RWPE2 (cell line): ENCODE results near the gene TMEM187.

ENCODE experiments used
- ATAC-seq: fragments of 200-7000 bp; cut with Tn5 transposase; 3 replicates; pipeline ENCODE4 v1.9.1; 2021; ENCODE audit warnings: low read depth
- DNase-seq: peaks from one replicate; pipeline ENCODE4 v3.0.0-alpha.2; 2020; ENCODE audit warnings: low spot score
- H3K27ac ChIP-seq: fragments of 450-650 bp; 2 replicates; pipeline ENCODE4 v1.5.1; 2017; ENCODE audit warnings: mild to moderate bottlenecking; ENCODE audit not compliant: poor library complexity, severe bottlenecking
- H3K27me3 ChIP-seq: fragments of 250-450 bp; sonication (Bioruptor Pico); 2 replicates; pipeline ENCODE4 v1.5.1; 2021; ENCODE audit warnings: mild to moderate bottlenecking, moderate library complexity; ENCODE audit not compliant: insufficient read depth, poor library complexity, severe bottlenecking
- H3K36me3 ChIP-seq: fragments of 250-450 bp; sonication (Bioruptor Pico); 2 replicates; pipeline ENCODE4 v1.5.1; 2020; ENCODE audit warnings: low read depth, mild to moderate bottlenecking, moderate library complexity
- H3K4me1 ChIP-seq: fragments of 250-450 bp; sonication (Bioruptor Pico); 2 replicates; pipeline ENCODE4 v1.5.1; 2021; ENCODE audit warnings: mild to moderate bottlenecking, moderate library complexity; ENCODE audit not compliant: insufficient read depth, poor library complexity, severe bottlenecking
- H3K4me3 ChIP-seq: fragments of 250-450 bp; sonication (Bioruptor Pico); 2 replicates; pipeline ENCODE4 v1.5.1; 2021; ENCODE audit warnings: mild to moderate bottlenecking, moderate library complexity; ENCODE audit not compliant: severe bottlenecking
- H3K9me3 ChIP-seq: fragments of 250-450 bp; sonication (Bioruptor Pico); 2 replicates; pipeline ENCODE4 v1.5.1; 2021; ENCODE audit warnings: mild to moderate bottlenecking, moderate library complexity; ENCODE audit not compliant: severe bottlenecking
- CTCF ChIP-seq: fragments of 450-650 bp; IDR thresholded peaks from one replicate; pipeline ENCODE4 v1.5.1; 2017; ENCODE audit warnings: mild to moderate bottlenecking, moderate library complexity; ENCODE audit not compliant: poor library complexity, severe bottlenecking

TMEM187 gene

GRCh38 chrX:153995504-153995903, 22.9 kb downstream of the TMEM187 start:
- H3K27me3 ChIP-seq, result no peaks in the 10 kb centered on the region
- H3K9me3 ChIP-seq, result no peaks in the 10 kb centered on the region
- DNase-seq, result no peak
- no peaks in the 10 kb centered on the region for H3K36me3 ChIP-seq
- ATAC-seq, result no peak
- no peak for TF ChIP-seq CTCF
- H3K4me3 ChIP-seq, result no peak overlapping the region
- no peak overlapping the region for H3K27ac ChIP-seq
- no peaks in the 10 kb centered on the region for H3K4me1 ChIP-seq

- Histone ChIP-seq H3K27me3 (no peaks in the 10 kb centered on the region), H3K4me1 (no peaks in the 10 kb centered on the region), H3K36me3 (no peaks in the 10 kb centered on the region), H3K4me3 (no peak overlapping the region), H3K27ac (no peak overlapping the region), H3K9me3 (no peaks in the 10 kb centered on the region)
- TF ChIP-seq CTCF, result no peak
- DNase-seq (no peak), ATAC-seq (peak; percentile 42)
Observed at GRCh38 chrX:153999359-154000037, 26.9 kb downstream of the TMEM187 start.

GRCh38 chrX:154000051-154000450, 27.5 kb downstream of the TMEM187 start:
- H3K27ac ChIP-seq, result no peak overlapping the region
- no peaks in the 10 kb centered on the region for H3K4me1 ChIP-seq
- H3K36me3 ChIP-seq, result no peaks in the 10 kb centered on the region
- DNase-seq (no peak), ATAC-seq (peak; percentile 81)
- no peaks in the 10 kb centered on the region for H3K27me3 ChIP-seq
- no peak overlapping the region for H3K4me3 ChIP-seq
- H3K9me3 ChIP-seq, result no peaks in the 10 kb centered on the region
- TF ChIP-seq CTCF, result no peak

- H3K9me3 ChIP-seq, result no peaks in the 10 kb centered on the region
- ATAC-seq (no peak), DNase-seq (no peak)
- no peaks in the 10 kb centered on the region for H3K27me3 ChIP-seq
- H3K4me1 ChIP-seq, result no peaks in the 10 kb centered on the region
- H3K4me3 ChIP-seq, result no peak overlapping the region
- no peak for TF ChIP-seq CTCF
- no peak overlapping the region for H3K27ac ChIP-seq
- no peaks in the 10 kb centered on the region for H3K36me3 ChIP-seq
Observed at GRCh38 chrX:154002215-154002719, 29.7 kb downstream of the TMEM187 start.

- H3K27me3 ChIP-seq, result no peaks in the 10 kb centered on the region
- ATAC-seq, result no peak
- H3K27ac ChIP-seq, result no peak overlapping the region
- H3K4me3 ChIP-seq, result no peak overlapping the region
- no peaks in the 10 kb centered on the region for H3K9me3 ChIP-seq
- DNase-seq, result no peak
- no peaks in the 10 kb centered on the region; the same call in 1 of the 2 replicates for H3K36me3 ChIP-seq
- TF ChIP-seq CTCF, result no peak
- no peaks in the 10 kb centered on the region for H3K4me1 ChIP-seq
Observed at GRCh38 chrX:154004315-154004714, 31.8 kb downstream of the TMEM187 start.
